Keratinocyte (primary cell): Measurements from ENCODE around the gene UBE4B. TPM values are rescaled to one million over a fixed set of nuclear protein-coding genes. Genes with fewer than 3 reads are reported as not detected.

ENCODE experiments used
- DNase-seq: peaks from one replicate; pipeline ENCODE4 v3.0.0-alpha.2; 2011; ENCODE audit warnings: low read depth, missing footprints, low spot score
- FAIRE-seq: peaks from 2 replicates; lab custom pipeline; 2011; peaks lifted over from hg19 to GRCh38; lab: Jason Lieb, UNC
- H2AFZ ChIP-seq: 2 replicates; pipeline ENCODE4 v1.6.0; 2012; ENCODE audit warnings: low read length, control low read depth, inconsistent platforms; ENCODE audit not compliant: control insufficient read depth
- H3K27ac ChIP-seq: 2 replicates; pipeline ENCODE4 v1.5.1; 2011; ENCODE audit warnings: low read length; ENCODE audit not compliant: control insufficient read depth, insufficient read depth
- H3K27me3 ChIP-seq: 3 replicates; pipeline ENCODE4 v1.6.0; 2011; ENCODE audit warnings: low read length; ENCODE audit not compliant: control insufficient read depth, insufficient read depth; ENCODE audit errors: extremely low read depth
- H3K36me3 ChIP-seq, 2 experiments: 2 replicates in 1 of 2; 3 replicates in 1 of 2; pipeline ENCODE4 v1.5.1; 2011; ENCODE audit warnings: low read length in 2 of 2, mild to moderate bottlenecking in 1 of 2; ENCODE audit not compliant: control insufficient read depth in 2 of 2, insufficient read depth in 2 of 2; ENCODE audit errors: extremely low read depth in 1 of 2
- H3K4me1 ChIP-seq: 3 replicates; pipeline ENCODE4 v1.5.1; 2011; ENCODE audit warnings: low read length; ENCODE audit not compliant: control insufficient read depth, insufficient read depth; ENCODE audit errors: extremely low read depth
- H3K4me2 ChIP-seq: 3 replicates; pipeline ENCODE4 v1.6.0; 2011; ENCODE audit warnings: low read depth, low read length; ENCODE audit not compliant: control insufficient read depth, insufficient read depth; ENCODE audit errors: extremely low read depth
- H3K4me3 ChIP-seq, 3 experiments: fragments of 200-600 bp in 1 of 3; sonication (generic) in 1 of 3; 2 replicates in 2 of 3; 3 replicates in 1 of 3; pipeline ENCODE4 v1.5.1; 2011 to 2016; ENCODE audit warnings: low read length in 3 of 3, mild to moderate bottlenecking in 3 of 3, control low read depth in 2 of 3, inconsistent platforms in 1 of 3, low read depth in 1 of 3, mixed read lengths in 1 of 3, mixed run types in 1 of 3, moderate library complexity in 1 of 3; ENCODE audit not compliant: control insufficient read depth in 2 of 3, insufficient read depth in 2 of 3; ENCODE audit errors: extremely low read depth in 1 of 3
- H3K79me2 ChIP-seq: 2 replicates; pipeline ENCODE4 v1.6.0; 2012; ENCODE audit warnings: low read length; ENCODE audit not compliant: control insufficient read depth, insufficient read depth
- H3K9ac ChIP-seq: 3 replicates; pipeline ENCODE4 v1.6.0; 2011; ENCODE audit warnings: low read length; ENCODE audit not compliant: control insufficient read depth, insufficient read depth; ENCODE audit errors: extremely low read depth
- H3K9me1 ChIP-seq: 3 replicates; pipeline ENCODE4 v1.6.0; 2011; ENCODE audit warnings: low read length; ENCODE audit not compliant: control insufficient read depth, insufficient read depth; ENCODE audit errors: extremely low read depth
- H3K9me3 ChIP-seq: 2 replicates; pipeline ENCODE4 v1.5.1; 2012; ENCODE audit warnings: low read depth, low read length; ENCODE audit not compliant: control insufficient read depth
- H4K20me1 ChIP-seq: 3 replicates; pipeline ENCODE4 v1.6.0; 2011; ENCODE audit warnings: low read length; ENCODE audit not compliant: control insufficient read depth, insufficient read depth; ENCODE audit errors: extremely low read depth
- EZH2 ChIP-seq: IDR thresholded peaks from one replicate; pipeline ENCODE4 v1.6.1; 2012; ENCODE audit warnings: inconsistent platforms, mild to moderate bottlenecking, low read length, moderate library complexity
- dilution Hi-C: fragments of 300-500 bp; cut with MboI; formaldehyde crosslinking; loops from one replicate; pipeline ENCODE4 v1.7.0; 2020; ENCODE audit warnings: low sequenced_read_pairs; ENCODE audit not compliant: extremely low pct_ligation_motif_present
- polyA plus RNA-seq, 5 experiments: library from polyadenylated mRNA; depleted of rRNA in 3 of 5; stranded (reverse) in 3 of 5; stranded (forward) in 1 of 5; unstranded in 1 of 5; fragments of >200 nt; gene quantifications; 1 replicate in 1 of 5; 2 replicates in 3 of 5; 3 replicates in 1 of 5; pipeline versions ENCODE4 v1.2.1 to v1.2.3, GENCODE V29; 2011 to 2012; ENCODE audit warnings: missing spikeins in 2 of 5, low read depth in 1 of 5, low replicate concordance in 1 of 5
- TF ChIP-seq, protein P1 (sequence below), 3 experiments: IDR thresholded peaks in 1 of 3; conservative IDR thresholded peaks in 1 of 3; optimal IDR thresholded peaks in 1 of 3; 2 replicates in 2 of 3; 3 replicates in 1 of 3; pipeline versions ENCODE3 to v1.5.1; 2011; ENCODE audit warnings: low read length in 3 of 3, mild to moderate bottlenecking in 3 of 3, moderate library complexity in 2 of 3, control low read depth in 1 of 3, inconsistent platforms in 1 of 3; ENCODE audit not compliant: insufficient read depth in 2 of 3; ENCODE audit errors: extremely low read depth in 1 of 3

The UBE4B gene
- polyA plus RNA-seq, 1 donor (not counting 4 experiments of a cell fraction or from before 2014, with no cell fraction given): 14.3 TPM

- no peak overlapping the region for H3K4me2 ChIP-seq
- no peaks in the 10 kb centered on the region for H4K20me1 ChIP-seq
- H3K79me2 ChIP-seq: no peaks in the 10 kb centered on the region
- H3K4me3 ChIP-seq: no peak overlapping the region
- no peak overlapping the region for H2AFZ ChIP-seq
- no peaks in the 10 kb centered on the region for H3K27me3 ChIP-seq
- DNase-seq (no peak), FAIRE-seq (no peak)
- peaks cover 9% of the 10 kb centered on the region for H3K4me1 ChIP-seq
- H3K27ac ChIP-seq: no peak overlapping the region
- peaks cover 4 to 11% of the 10 kb centered on the region in 2 experiments for H3K36me3 ChIP-seq
- TF ChIP-seq, protein P1, sequence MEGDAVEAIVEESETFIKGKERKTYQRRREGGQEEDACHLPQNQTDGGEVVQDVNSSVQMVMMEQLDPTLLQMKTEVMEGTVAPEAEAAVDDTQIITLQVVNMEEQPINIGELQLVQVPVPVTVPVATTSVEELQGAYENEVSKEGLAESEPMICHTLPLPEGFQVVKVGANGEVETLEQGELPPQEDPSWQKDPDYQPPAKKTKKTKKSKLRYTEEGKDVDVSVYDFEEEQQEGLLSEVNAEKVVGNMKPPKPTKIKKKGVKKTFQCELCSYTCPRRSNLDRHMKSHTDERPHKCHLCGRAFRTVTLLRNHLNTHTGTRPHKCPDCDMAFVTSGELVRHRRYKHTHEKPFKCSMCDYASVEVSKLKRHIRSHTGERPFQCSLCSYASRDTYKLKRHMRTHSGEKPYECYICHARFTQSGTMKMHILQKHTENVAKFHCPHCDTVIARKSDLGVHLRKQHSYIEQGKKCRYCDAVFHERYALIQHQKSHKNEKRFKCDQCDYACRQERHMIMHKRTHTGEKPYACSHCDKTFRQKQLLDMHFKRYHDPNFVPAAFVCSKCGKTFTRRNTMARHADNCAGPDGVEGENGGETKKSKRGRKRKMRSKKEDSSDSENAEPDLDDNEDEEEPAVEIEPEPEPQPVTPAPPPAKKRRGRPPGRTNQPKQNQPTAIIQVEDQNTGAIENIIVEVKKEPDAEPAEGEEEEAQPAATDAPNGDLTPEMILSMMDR (optimal IDR thresholded peaks at IDR 0.05 in 1 of 3, IDR thresholded peaks at IDR 0.05 in 1 of 3, conservative IDR thresholded peaks at IDR 0.05 in 1 of 3; ENCODE audit: extremely low read depth in 1 of 3, insufficient read depth in 2 of 3, low read length in 3 of 3): no peak
- no peak for TF ChIP-seq EZH2
- dilution Hi-C loops: no loop called here
- no peak overlapping the region for H3K9ac ChIP-seq
- H3K9me1 ChIP-seq: no peaks in the 10 kb centered on the region
- no peaks in the 10 kb centered on the region for H3K9me3 ChIP-seq
These were observed 69.2 kb downstream of the UBE4B start for GRCh38 chr1:10101929-10102328.

DNA sequence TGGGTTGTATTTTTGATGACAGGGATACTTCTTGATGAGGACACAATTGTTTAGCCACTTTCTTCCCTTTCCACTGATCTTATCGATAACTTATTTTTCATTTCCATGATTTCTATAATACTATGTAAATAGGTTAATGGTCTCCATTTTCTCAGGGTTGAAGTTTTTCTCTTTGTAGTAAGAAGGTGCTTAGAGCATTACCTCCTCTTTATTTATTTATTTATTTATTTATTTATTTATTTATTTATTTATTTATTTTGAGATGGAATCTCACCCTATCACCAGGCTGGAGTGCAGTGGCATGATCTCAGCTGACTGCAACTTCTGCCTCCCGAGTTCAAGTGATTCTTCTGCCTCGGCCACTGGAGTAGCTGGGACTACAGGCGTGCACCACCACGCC lies 70.4 kb downstream of the UBE4B start:
- DNase-seq: no peak
- FAIRE-seq: no peak
- TF ChIP-seq, protein P1 (optimal IDR thresholded peaks at IDR 0.05 in 1 of 3, IDR thresholded peaks at IDR 0.05 in 1 of 3, conservative IDR thresholded peaks at IDR 0.05 in 1 of 3; ENCODE audit: extremely low read depth in 1 of 3, insufficient read depth in 2 of 3, low read length in 3 of 3): no peak
- no peak for TF ChIP-seq EZH2
- H3K9me3 ChIP-seq: no peaks in the 10 kb centered on the region
- H3K27ac ChIP-seq: no peak overlapping the region
- no peak overlapping the region for H3K4me3 ChIP-seq
- H4K20me1 ChIP-seq: no peaks in the 10 kb centered on the region
- peaks cover 21% of the 10 kb centered on the region for H3K4me1 ChIP-seq
- peaks cover 4 to 11% of the 10 kb centered on the region in 2 experiments for H3K36me3 ChIP-seq
- dilution Hi-C loops: no loop called here
- H3K9me1 ChIP-seq: no peaks in the 10 kb centered on the region
- no peaks in the 10 kb centered on the region for H3K27me3 ChIP-seq
- no peak overlapping the region for H2AFZ ChIP-seq
- H3K9ac ChIP-seq: no peak overlapping the region
- peaks cover 2% of the 10 kb centered on the region for H3K79me2 ChIP-seq
- H3K4me2 ChIP-seq: no peak overlapping the region
